Measurements from ENCODE around the gene PRMT3.

PRMT3 gene

GRCh38 chr11:20399498-20399897, 12.0 kb downstream of the PRMT3 start:
- in situ Hi-C loops (cut with MboI; ENCODE audit: low pct_unique_long_range_greater_than_20kb, low sequenced_read_pairs, unreplicated experiment), result loop anchor here (25.0 kb wide), 1 partner anchor 213 kb away; no protein-coding TSS in a partner anchor
- no peak for TF ChIP-seq CTCF (IDR thresholded peaks at IDR 0.05; ENCODE audit: extremely low read depth, insufficient read depth, missing control alignments)
- no peak for DNase-seq (ENCODE audit: low spot score)

DNA sequence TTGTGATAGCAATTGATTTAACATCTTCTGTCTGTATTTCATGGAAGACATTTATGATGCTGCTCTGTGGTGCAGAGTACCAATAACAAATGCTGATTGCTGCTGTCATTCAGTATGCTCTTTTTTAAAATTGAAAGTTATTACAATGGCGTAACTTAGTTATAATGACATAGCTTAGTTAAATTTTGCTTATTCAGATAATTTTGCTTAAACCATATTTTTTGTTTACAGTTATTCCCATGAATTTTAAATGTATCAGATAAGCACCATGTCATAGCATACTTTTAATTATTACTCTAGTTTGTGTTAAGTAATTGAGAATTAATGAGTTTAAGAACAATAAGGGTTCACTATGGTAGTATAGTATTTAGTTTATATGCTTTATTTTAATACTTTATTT, 15.5 kb downstream of the PRMT3 start:
- in situ Hi-C loops (cut with MboI; ENCODE audit: low pct_unique_long_range_greater_than_20kb, low sequenced_read_pairs, unreplicated experiment), result no loop called here
- DNase-seq (ENCODE audit: low spot score), result no peak
- no peak for TF ChIP-seq CTCF (IDR thresholded peaks at IDR 0.05; ENCODE audit: extremely low read depth, insufficient read depth, missing control alignments)

DNA sequence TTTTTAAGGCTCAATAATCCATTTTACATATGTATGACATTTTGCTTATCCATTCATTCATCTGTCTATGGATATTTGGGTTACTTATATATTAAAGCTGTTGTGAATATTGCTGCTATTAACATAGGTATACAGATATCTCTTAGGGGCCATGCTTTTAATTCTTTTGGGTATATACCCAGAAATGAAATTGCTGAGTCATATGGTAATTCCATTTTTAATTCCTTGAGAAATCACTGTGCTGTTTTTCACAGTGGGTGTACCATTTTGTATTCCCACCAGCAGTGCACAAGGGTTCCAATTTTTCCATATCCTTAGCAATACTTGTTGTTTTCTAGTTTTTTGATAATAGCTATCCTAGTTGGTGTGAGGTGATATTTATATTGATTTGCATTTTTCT, 19.0 kb downstream of the PRMT3 start:
- TF ChIP-seq CTCF (IDR thresholded peaks at IDR 0.05; ENCODE audit: extremely low read depth, insufficient read depth, missing control alignments), result no peak
- in situ Hi-C loops (cut with MboI; ENCODE audit: low pct_unique_long_range_greater_than_20kb, low sequenced_read_pairs, unreplicated experiment), result no loop called here

DNA sequence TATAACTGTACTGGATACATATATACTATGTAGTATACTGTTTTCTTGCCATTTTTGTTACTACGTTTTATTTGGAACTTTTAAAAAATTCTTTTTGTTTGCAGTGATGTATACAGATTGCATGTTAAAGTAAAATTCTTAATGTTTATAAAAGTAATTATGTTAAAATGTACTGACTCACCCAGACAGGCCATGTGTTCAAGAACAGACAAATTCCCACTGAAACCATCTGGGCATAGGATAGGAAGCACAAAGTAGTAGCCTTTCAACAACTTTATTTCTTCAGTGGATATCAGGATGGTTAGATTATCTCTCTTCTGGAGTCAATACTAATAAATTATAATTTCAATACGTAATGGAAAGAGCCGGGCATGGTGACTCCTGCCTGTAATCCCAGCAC, 19.8 kb downstream of the PRMT3 start:
- in situ Hi-C loops (cut with MboI; ENCODE audit: low pct_unique_long_range_greater_than_20kb, low sequenced_read_pairs, unreplicated experiment), result no loop called here
- no peak for DNase-seq (ENCODE audit: low spot score)
- TF ChIP-seq CTCF (IDR thresholded peaks at IDR 0.05; ENCODE audit: extremely low read depth, insufficient read depth, missing control alignments), result no peak

More for the DNA sequence above, 19.0 kb downstream of the PRMT3 start:
- no peak for DNase-seq (ENCODE audit: low spot score)

- TF ChIP-seq CTCF (IDR thresholded peaks at IDR 0.05; ENCODE audit: extremely low read depth, insufficient read depth, missing control alignments), result no peak
- no peak for DNase-seq (ENCODE audit: low spot score)
- in situ Hi-C loops (cut with MboI; ENCODE audit: low pct_unique_long_range_greater_than_20kb, low sequenced_read_pairs, unreplicated experiment), result no loop called here
Observed at GRCh38 chr11:20415432-20415831, 27.9 kb downstream of the PRMT3 start.

DNA sequence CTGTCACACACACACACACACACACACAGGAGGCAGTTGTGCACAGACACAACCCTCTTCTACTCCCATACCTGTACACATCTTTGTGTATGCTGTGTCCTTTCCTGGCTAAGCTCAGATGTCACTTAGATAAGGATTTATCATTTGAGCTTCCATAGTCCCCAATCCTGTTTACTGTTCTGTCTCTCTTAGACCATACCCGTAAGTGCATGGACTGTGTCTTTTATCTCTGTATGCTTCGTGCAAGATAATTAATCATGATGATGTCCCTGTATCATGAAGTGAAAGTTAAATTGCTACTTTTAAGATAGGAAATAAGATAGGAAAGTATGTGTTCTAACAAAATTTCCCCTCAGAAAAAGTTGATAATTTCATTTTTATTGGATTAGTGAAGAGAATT, 30.3 kb downstream of the PRMT3 start:
- in situ Hi-C loops (cut with MboI; ENCODE audit: low pct_unique_long_range_greater_than_20kb, low sequenced_read_pairs, unreplicated experiment), result no loop called here
- TF ChIP-seq CTCF (IDR thresholded peaks at IDR 0.05; ENCODE audit: extremely low read depth, insufficient read depth, missing control alignments), result no peak
- no peak for DNase-seq (ENCODE audit: low spot score)

DNA sequence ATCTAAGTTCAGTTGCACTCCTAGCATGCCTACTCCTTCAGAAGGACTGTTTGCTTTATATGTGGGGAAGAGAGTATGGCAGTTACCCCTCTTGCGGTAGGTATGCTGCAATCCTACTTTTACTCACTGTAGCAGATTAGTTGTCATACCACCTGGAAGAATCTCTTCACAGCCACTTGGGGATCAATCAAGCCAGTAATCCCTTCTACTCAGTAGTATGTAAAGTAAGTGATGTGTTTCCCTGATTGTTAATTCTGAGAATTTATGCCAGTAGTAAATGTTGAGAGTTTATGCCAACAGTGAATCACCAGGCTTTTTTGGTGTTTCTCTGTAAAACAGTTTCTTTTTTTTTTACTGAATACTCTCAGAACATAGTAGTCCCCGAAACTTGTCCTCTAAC, 34.4 kb downstream of the PRMT3 start:
- in situ Hi-C loops (cut with MboI; ENCODE audit: low pct_unique_long_range_greater_than_20kb, low sequenced_read_pairs, unreplicated experiment), result no loop called here
- no peak for TF ChIP-seq CTCF (IDR thresholded peaks at IDR 0.05; ENCODE audit: extremely low read depth, insufficient read depth, missing control alignments)
- DNase-seq (ENCODE audit: low spot score), result no peak
